ENCODE results near the gene GPC6. TPM values are rescaled to one million over a fixed set of nuclear protein-coding genes. Genes with fewer than 3 reads are reported as not detected.

Gene GPC6
- total and polyA plus RNA-seq, 2 donors (not counting 1 experiment from before 2014, with no cell fraction given): not detected

- TF ChIP-seq CTCF (IDR thresholded peaks at IDR 0.05) (no peak), EZH2 (IDR thresholded peaks at IDR 0.05; ENCODE audit: borderline replicate concordance, insufficient read depth, low read depth, low read length, poor library complexity, severe bottlenecking) (no peak)
- Mint-ChIP-seq H3K27ac (no peak overlapping the region), H3K9me3 (ENCODE audit: insufficient read depth) (no peaks in the 10 kb centered on the region), H3K27me3 (no peaks in the 10 kb centered on the region), H3K4me1 (no peaks in the 10 kb centered on the region), H3K4me3 (no peak overlapping the region)
- DNase-seq: no peak
- Histone ChIP-seq H3K27ac (ENCODE audit: low read length in 2 of 2) (no peak overlapping the region), H3K36me3 (replicated peaks in 1 of 2; ENCODE audit: control extremely low read depth in 1 of 2, control insufficient read depth in 1 of 2, extremely low read depth in 1 of 2, insufficient read depth in 2 of 2, low read length in 1 of 2) (no peaks in the 10 kb centered on the region), H3K79me2 (ENCODE audit: control insufficient read depth, insufficient read depth, low read length) (no peaks in the 10 kb centered on the region), H3K4me3 (ENCODE audit: control extremely low read depth in 1 of 5, extremely low read depth in 1 of 5, insufficient read depth in 1 of 5, low read depth in 2 of 5, low read length in 4 of 5) (no peak overlapping the region), H3K9ac (ENCODE audit: low read length) (no peak overlapping the region), H4K20me1 (ENCODE audit: control insufficient read depth, insufficient read depth, low read length, poor library complexity, severe bottlenecking) (no peaks in the 10 kb centered on the region), H3K4me2 (replicated peaks; ENCODE audit: low read depth, low read length, poor library complexity, severe bottlenecking) (no peak overlapping the region), H3K27me3 (replicated peaks in 1 of 4; ENCODE audit: control extremely low read depth in 1 of 4, control insufficient read depth in 3 of 4, insufficient read depth in 4 of 4, low read length in 3 of 4) (no peaks in the 10 kb centered on the region), H3K4me1 (ENCODE audit: control insufficient read depth in 2 of 2, insufficient read depth in 2 of 2, low read length in 2 of 2) (no peaks in the 10 kb centered on the region), H2AFZ (ENCODE audit: insufficient read depth, low read depth, low read length, poor library complexity, severe bottlenecking) (no peak overlapping the region), H3K9me3 (ENCODE audit: control extremely low read depth in 1 of 3, control insufficient read depth in 2 of 3, insufficient read depth in 1 of 3, low read length in 2 of 3) (no peaks in the 10 kb centered on the region)
- intact Hi-C loops (cut with micrococcal nuclease): no loop called here
- POLR2A ChIA-PET: no interaction called here
- CTCF ChIA-PET: no interaction called here
- ATAC-seq (ENCODE audit: low read depth): no peak
Observed at GRCh38 chr13:94387047-94387446, 1160.4 kb downstream of the GPC6 start.

GRCh38 chr13:94389604-94390351, 1163.2 kb downstream of the GPC6 start:
- H3K36me3 ChIP-seq (replicated peaks in 1 of 2; ENCODE audit: control extremely low read depth in 1 of 2, control insufficient read depth in 1 of 2, extremely low read depth in 1 of 2, insufficient read depth in 2 of 2, low read length in 1 of 2): no peaks in the 10 kb centered on the region
- no peaks in the 10 kb centered on the region for H3K27me3 ChIP-seq (replicated peaks in 1 of 4; ENCODE audit: control extremely low read depth in 1 of 4, control insufficient read depth in 3 of 4, insufficient read depth in 4 of 4, low read length in 3 of 4)
- TF ChIP-seq EZH2 (IDR thresholded peaks at IDR 0.05; ENCODE audit: borderline replicate concordance, insufficient read depth, low read depth, low read length, poor library complexity, severe bottlenecking) (no peak), CTCF (IDR thresholded peaks at IDR 0.05) (no peak)
- WGBS (ENCODE audit: insufficient coverage): no CpG with 5 or more reads among the region's 7 CpGs
- intact Hi-C loops (cut with micrococcal nuclease): no loop called here
- ChIA-PET POLR2A (no interaction called here), CTCF (no interaction called here)
- Mint-ChIP-seq H3K27ac (no peak overlapping the region), H3K9me3 (ENCODE audit: insufficient read depth) (no peaks in the 10 kb centered on the region), H3K4me1 (no peaks in the 10 kb centered on the region), H3K4me3 (no peak overlapping the region), H3K27me3 (no peaks in the 10 kb centered on the region)
- no peak overlapping the region for H2AFZ ChIP-seq (ENCODE audit: insufficient read depth, low read depth, low read length, poor library complexity, severe bottlenecking)
- ATAC-seq (ENCODE audit: low read depth) (no peak), DNase-seq (no peak)
- no peaks in the 10 kb centered on the region for H3K79me2 ChIP-seq (ENCODE audit: control insufficient read depth, insufficient read depth, low read length)
- no peak overlapping the region for H3K4me3 ChIP-seq (ENCODE audit: control extremely low read depth in 1 of 5, extremely low read depth in 1 of 5, insufficient read depth in 1 of 5, low read depth in 2 of 5, low read length in 4 of 5)
- H4K20me1 ChIP-seq (ENCODE audit: control insufficient read depth, insufficient read depth, low read length, poor library complexity, severe bottlenecking): no peaks in the 10 kb centered on the region
- H3K27ac ChIP-seq (ENCODE audit: low read length in 2 of 2): no peak overlapping the region
- no peaks in the 10 kb centered on the region for H3K4me1 ChIP-seq (ENCODE audit: control insufficient read depth in 2 of 2, insufficient read depth in 2 of 2, low read length in 2 of 2)
- no peak overlapping the region for H3K4me2 ChIP-seq (replicated peaks; ENCODE audit: low read depth, low read length, poor library complexity, severe bottlenecking)
- no peak overlapping the region for H3K9ac ChIP-seq (ENCODE audit: low read length)
- no peaks in the 10 kb centered on the region for H3K9me3 ChIP-seq (ENCODE audit: control extremely low read depth in 1 of 3, control insufficient read depth in 2 of 3, insufficient read depth in 1 of 3, low read length in 2 of 3)

All from B cell (primary cell).